Right cardiac atrium (tissue), 5 donors: ENCODE data around the gene KCTD2. TPM values are rescaled to one million over a fixed set of nuclear protein-coding genes. Genes with fewer than 3 reads are reported as not detected.

Experiments used
- ATAC-seq, 2 donors: fragments of 200-7000 bp; cut with Tn5 transposase; one replicate each; pipeline versions ENCODE4 v1.8.0 to v1.9.1; 2020; ENCODE audit warnings: moderate library complexity in 2 of 2, mild to moderate bottlenecking in 1 of 2
- DNase-seq, 3 donors: peaks; one replicate each; pipeline ENCODE4 v3.0.0-alpha.2; 2020
- H3K27ac ChIP-seq: one replicate; pipeline ENCODE4 v1.5.1; 2013; ENCODE audit warnings: mild to moderate bottlenecking, low read length, control low read depth, moderate library complexity
- H3K27me3 ChIP-seq: one replicate; pipeline ENCODE4 v1.6.1; 2013; ENCODE audit not compliant: control insufficient read depth, insufficient read depth
- H3K4me1 ChIP-seq: one replicate; pipeline ENCODE4 v1.6.1; 2013; ENCODE audit warnings: low read length; ENCODE audit not compliant: control insufficient read depth, insufficient read depth
- H3K4me3 ChIP-seq: one replicate; pipeline ENCODE4 v1.5.1; 2013; ENCODE audit warnings: low read length, control low read depth
- H3K9me3 ChIP-seq: one replicate; pipeline ENCODE4 v1.6.1; 2013; ENCODE audit warnings: low read length; ENCODE audit not compliant: control insufficient read depth
- WGBS: extraction: QIAGEN DNeasy Blood & Tissue Kit; methylation state at CpG from one replicate; pipeline ENCODE4 v1.1.7; 2013; 5-methylcytosine and 5-hydroxymethylcytosine counted together
- intact Hi-C, 4 donors: fragments of 100-400 bp; cut with DNase I; formaldehyde crosslinking; loops; one replicate each; pipeline versions ENCODE4 v1.11.0 to v1.14.0; 2022 to 2023
- polyA plus RNA-seq: library from polyadenylated mRNA; stranded (reverse); fragments of 200-250 nt; gene quantifications from one replicate; pipeline ENCODE4 v1.2.3, GENCODE V29; 2013
- total RNA-seq, 4 donors: library from RNA; stranded (reverse); fragmentation: NEBNext Ultra II Directional; extraction: Animal tissue kit (Norgen Biotek cat#: 25700); gene quantifications; one replicate each; pipeline ENCODE4 v1.2.1, GENCODE V29; 2021
- donor health status: healthy with polysubstance abuse.
- donor health status: DM: no; HTN: yes; CAD: no.
- donor health status: DM: no; HTN: no; CAD: no.
- donor health status: DM: no; HTN: yes; CAD: no; lungs with severe emphysema.
- donor health status: DM: yes; HTN: yes; CAD: no.

KCTD2 gene
- total and polyA plus RNA-seq, 5 donors, result 22.3 to 27.5 (median 22.8) TPM

GRCh38 chr17:75077496-75078283, 30.7 kb downstream of the KCTD2 start:
- peak; percentile 87 to 88 for ATAC-seq
- Histone ChIP-seq H3K9me3 (no peaks in the 10 kb centered on the region), H3K4me3 (peak overlapping the region; percentile 14), H3K27me3 (no peaks in the 10 kb centered on the region), H3K4me1 (peaks cover 5% of the 10 kb centered on the region), H3K27ac (peak overlapping the region; percentile 93)
- intact Hi-C loops, result no loop called here
- 7% methylated on average over 53 of the region's 53 CpGs for WGBS
- peak; percentile 86 to 94 (median 94) for DNase-seq

GRCh38 chr17:75078284-75079022, 31.4 kb downstream of the KCTD2 start:
- DNase-seq, result peak in 1 of 3 donors; percentile 52

GRCh38 chr17:75079023-75079373, 32.0 kb downstream of the KCTD2 start:
- WGBS, result 57% methylated on average over 8 of the region's 8 CpGs
- DNase-seq (peak in 2 of 3 donors; percentile 54 to 61), ATAC-seq (no peak)
- no peaks in the 10 kb centered on the region for H3K27me3 ChIP-seq
- peak overlapping the region; percentile 93 for H3K27ac ChIP-seq
- H3K9me3 ChIP-seq, result no peaks in the 10 kb centered on the region
- intact Hi-C loops, result no loop called here
- H3K4me3 ChIP-seq, result no peak overlapping the region
- peaks cover 5% of the 10 kb centered on the region for H3K4me1 ChIP-seq

More at GRCh38 chr17:75078284-75079022, 31.4 kb downstream of the KCTD2 start:
- Histone ChIP-seq H3K9me3 (no peaks in the 10 kb centered on the region), H3K27ac (peak overlapping the region; percentile 93), H3K4me3 (no peak overlapping the region), H3K27me3 (no peaks in the 10 kb centered on the region), H3K4me1 (peaks cover 5% of the 10 kb centered on the region)
- no peak for ATAC-seq
- intact Hi-C loops, result no loop called here
- 62% methylated on average over 17 of the region's 17 CpGs for WGBS

GRCh38 chr17:75081611-75082540, 34.9 kb downstream of the KCTD2 start:
- ATAC-seq, result no peak
- WGBS, result 72% methylated on average over 13 of the region's 13 CpGs
- peaks cover 5% of the 10 kb centered on the region for H3K4me1 ChIP-seq
- H3K27me3 ChIP-seq, result no peaks in the 10 kb centered on the region
- intact Hi-C loops, result no loop called here
- H3K4me3 ChIP-seq, result no peak overlapping the region
- H3K27ac ChIP-seq, result no peak overlapping the region
- no peaks in the 10 kb centered on the region for H3K9me3 ChIP-seq
- peak in 1 of 3 donors; percentile 15 for DNase-seq

GRCh38 chr17:75082683-75083082, 35.7 kb downstream of the KCTD2 start:
- Histone ChIP-seq H3K9me3 (no peaks in the 10 kb centered on the region), H3K27ac (no peak overlapping the region), H3K4me3 (no peak overlapping the region), H3K27me3 (no peaks in the 10 kb centered on the region), H3K4me1 (peaks cover 6% of the 10 kb centered on the region)
- 82% methylated on average over 6 of the region's 6 CpGs for WGBS
- intact Hi-C loops, result no loop called here
- no peak for ATAC-seq
- DNase-seq, result no peak

GRCh38 chr17:75084039-75084660, 37.1 kb downstream of the KCTD2 start:
- no peak overlapping the region for H3K4me3 ChIP-seq
- H3K9me3 ChIP-seq, result no peaks in the 10 kb centered on the region
- DNase-seq (no peak), ATAC-seq (peak; percentile 3 to 4)
- no peaks in the 10 kb centered on the region for H3K27me3 ChIP-seq
- intact Hi-C loops, result no loop called here
- H3K4me1 ChIP-seq, result peaks cover 5% of the 10 kb centered on the region
- WGBS, result 51% methylated on average over 14 of the region's 14 CpGs
- H3K27ac ChIP-seq, result peak overlapping the region; percentile 19

GRCh38 chr17:75086496-75087181, 39.6 kb downstream of the KCTD2 start:
- H3K4me1 ChIP-seq, result peaks cover 6% of the 10 kb centered on the region
- no peaks in the 10 kb centered on the region for H3K27me3 ChIP-seq
- no peaks in the 10 kb centered on the region for H3K9me3 ChIP-seq
- DNase-seq, result no peak
- WGBS, result 79% methylated on average over 15 of the region's 15 CpGs
- intact Hi-C loops, result no loop called here
- ATAC-seq, result no peak
- no peak overlapping the region for H3K27ac ChIP-seq
- no peak overlapping the region for H3K4me3 ChIP-seq

- intact Hi-C loops, result no loop called here
- Histone ChIP-seq H3K4me1 (peaks cover 6% of the 10 kb centered on the region), H3K4me3 (peak overlapping the region; percentile 30), H3K9me3 (no peaks in the 10 kb centered on the region), H3K27me3 (no peaks in the 10 kb centered on the region), H3K27ac (peak overlapping the region; percentile 88)
- 68% methylated on average over 12 of the region's 12 CpGs for WGBS
- ATAC-seq (no peak), DNase-seq (no peak)
Measured at GRCh38 chr17:75087182-75087557, 40.1 kb downstream of the KCTD2 start.

- H3K4me1 ChIP-seq, result peaks cover 6% of the 10 kb centered on the region
- WGBS, result 3% methylated on average over 69 of the region's 69 CpGs
- intact Hi-C loops, result no loop called here
- DNase-seq, result peak; percentile 92 to 97 (median 97)
- no peaks in the 10 kb centered on the region for H3K9me3 ChIP-seq
- H3K27me3 ChIP-seq, result no peaks in the 10 kb centered on the region
- peak within 1 kb of the TSS; percentile 30 for H3K4me3 ChIP-seq
- ATAC-seq, result peak; percentile 90 to 94
- H3K27ac ChIP-seq, result peak within 1 kb of the TSS; percentile 88
Measured at GRCh38 chr17:75087558-75088453, 40.8 kb downstream of the KCTD2 start, which contains the start of gene SLC16A5. TSS of gene SLC16A5 (plus strand) at chr17:75087954. CDS start at chr17:75093637, 5,683 bp downstream.
